GM18508 (cell line): ENCODE measurements around the gene GJB2.

ENCODE experiments used
- ATAC-seq: cut with Tn5 transposase; IDR thresholded peaks from one replicate; pipeline ENCODE4 v1.9.1; 2021; ENCODE audit warnings: moderate number of reproducible peaks; ENCODE audit not compliant: insufficient read depth, unreplicated experiment

Gene GJB2

DNA sequence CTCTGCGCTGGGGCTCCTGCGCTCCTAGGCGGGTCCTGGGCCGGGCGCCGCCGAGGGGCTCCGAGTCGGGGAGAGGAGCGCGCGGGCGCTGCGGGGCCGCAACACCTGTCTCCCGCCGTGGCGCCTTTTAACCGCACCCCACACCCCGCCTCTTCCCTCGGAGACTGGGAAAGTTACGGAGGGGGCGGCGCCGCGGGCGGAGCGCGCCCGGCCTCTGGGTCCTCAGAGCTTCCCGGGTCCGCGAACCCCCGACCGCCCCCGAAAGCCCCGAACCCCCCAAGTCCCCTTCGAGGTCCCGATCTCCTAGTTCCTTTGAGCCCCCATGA, at the start of gene GJB2:
Gene GJB2 (minus strand): TSS at position 103 of the 326 bp plus-strand sequence. CDS start 3,357 bp downstream, outside the sequence.
- ATAC-seq: no peak

DNA sequence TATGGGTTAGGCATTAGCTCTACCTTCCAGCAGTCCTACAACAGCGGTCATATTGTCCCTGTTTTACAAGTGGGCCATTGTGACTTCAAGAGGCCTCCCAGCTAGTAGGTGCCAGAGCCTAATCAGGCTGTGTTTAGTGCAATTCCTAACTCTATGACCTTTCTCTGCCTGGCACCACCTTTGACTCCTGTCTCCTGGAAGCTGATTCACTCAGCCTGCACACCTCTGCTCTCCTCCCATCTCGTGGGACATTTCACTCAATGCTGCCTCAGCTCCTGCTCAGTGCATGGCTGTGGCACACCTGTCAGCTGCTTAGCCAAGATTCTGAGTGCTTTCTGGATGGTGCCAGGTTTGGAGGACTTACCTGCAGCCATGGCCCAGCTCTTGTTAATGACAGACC, 48.9 kb upstream of the GJB2 start:
- no peak for ATAC-seq

DNA sequence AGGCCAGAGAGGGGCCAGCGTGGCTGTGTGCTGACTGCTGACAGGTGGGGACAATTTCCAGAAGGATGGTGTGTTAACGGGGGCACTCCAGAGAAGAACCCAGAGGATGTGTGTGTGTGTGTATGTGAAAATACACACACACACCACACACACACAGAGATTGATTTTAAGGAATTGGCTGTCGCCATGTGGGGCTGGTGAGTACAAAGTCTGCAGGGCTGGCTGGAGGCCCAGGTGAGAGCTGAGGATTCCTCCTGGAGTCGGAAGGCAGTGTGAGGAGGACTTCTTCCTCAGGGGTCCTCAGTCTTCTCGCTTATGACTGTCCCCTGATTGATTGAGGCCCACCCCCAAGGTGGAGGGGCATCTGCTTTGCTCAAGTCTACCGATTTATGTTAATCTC, 47.0 kb upstream of the GJB2 start:
- ATAC-seq: no peak

DNA sequence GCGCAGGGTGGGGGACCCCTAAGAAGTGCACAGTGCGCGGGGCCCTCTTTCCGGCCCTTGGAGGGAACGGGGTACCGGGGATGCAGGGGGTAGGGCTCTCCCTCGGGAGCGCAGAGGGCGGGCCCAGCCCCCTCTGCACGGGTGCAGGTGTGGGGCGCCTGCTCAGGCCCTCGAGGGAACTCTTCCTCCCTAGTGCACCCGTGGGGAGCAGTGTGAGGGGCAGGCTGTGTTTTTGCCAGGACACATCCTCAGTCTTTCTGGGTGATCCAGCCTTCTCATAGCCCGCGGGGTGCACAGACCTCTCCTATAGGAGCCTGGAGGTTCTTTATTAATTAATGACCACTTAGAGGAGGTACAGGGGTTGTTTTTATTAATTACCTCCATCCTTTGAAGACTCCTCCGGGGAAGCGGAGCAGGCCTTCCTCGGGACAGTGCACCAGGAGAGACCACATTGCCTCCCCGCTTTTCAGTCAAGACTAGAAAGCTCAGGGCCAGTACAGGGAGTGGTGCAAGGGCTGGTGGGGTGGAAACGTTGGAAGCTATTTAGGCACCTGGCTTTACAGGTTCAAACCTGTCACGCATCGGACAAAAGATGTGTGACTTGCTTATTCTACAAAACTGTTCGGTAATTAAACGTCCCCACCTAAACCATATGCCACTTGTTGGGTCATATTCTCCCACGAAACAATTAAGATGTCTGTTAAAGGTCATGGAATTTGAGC, 40.0 kb upstream of the GJB2 start:
- no peak for ATAC-seq

DNA sequence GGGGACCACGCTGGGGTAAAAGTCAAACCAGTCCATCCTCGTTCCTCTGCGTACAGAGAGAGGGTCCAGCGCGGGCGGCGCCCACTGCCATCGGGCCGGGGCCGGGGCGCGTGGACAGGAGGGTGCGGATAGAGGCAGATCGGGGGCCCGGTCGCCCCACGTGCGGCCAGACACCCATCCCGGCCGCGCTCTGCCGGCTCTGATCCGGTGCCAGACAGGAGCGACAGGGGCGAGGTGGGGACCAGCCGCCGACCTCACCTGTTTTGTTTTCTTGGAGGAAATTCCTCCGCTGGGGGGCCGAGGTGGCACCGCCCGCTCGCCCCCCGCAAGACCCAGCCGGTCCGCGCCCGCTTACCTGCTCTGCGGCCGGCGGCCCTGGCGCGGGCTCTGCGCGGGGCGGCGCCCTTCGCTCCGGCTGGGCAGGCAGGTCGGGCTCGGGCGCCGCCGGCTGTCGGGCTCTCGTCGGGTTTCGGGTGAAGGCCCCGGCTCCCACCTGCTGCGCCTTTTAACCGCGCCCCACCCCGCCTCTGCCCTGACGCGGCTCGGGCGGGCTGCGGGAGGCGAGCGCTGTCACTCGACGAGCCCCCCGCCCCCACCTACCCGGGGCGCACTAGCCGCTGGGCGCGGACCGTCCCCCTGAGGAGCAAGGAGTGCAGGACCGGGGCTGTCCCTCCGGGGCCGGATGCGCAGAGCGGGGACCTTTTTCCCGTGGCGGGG, 39.3 kb upstream of the GJB2 start, which contains the start of gene GJB6:
Gene GJB6 (minus strand): TSS at position 481 of the 717 bp plus-strand sequence. CDS start 8,839 bp downstream, outside the sequence.
- no peak for ATAC-seq

DNA sequence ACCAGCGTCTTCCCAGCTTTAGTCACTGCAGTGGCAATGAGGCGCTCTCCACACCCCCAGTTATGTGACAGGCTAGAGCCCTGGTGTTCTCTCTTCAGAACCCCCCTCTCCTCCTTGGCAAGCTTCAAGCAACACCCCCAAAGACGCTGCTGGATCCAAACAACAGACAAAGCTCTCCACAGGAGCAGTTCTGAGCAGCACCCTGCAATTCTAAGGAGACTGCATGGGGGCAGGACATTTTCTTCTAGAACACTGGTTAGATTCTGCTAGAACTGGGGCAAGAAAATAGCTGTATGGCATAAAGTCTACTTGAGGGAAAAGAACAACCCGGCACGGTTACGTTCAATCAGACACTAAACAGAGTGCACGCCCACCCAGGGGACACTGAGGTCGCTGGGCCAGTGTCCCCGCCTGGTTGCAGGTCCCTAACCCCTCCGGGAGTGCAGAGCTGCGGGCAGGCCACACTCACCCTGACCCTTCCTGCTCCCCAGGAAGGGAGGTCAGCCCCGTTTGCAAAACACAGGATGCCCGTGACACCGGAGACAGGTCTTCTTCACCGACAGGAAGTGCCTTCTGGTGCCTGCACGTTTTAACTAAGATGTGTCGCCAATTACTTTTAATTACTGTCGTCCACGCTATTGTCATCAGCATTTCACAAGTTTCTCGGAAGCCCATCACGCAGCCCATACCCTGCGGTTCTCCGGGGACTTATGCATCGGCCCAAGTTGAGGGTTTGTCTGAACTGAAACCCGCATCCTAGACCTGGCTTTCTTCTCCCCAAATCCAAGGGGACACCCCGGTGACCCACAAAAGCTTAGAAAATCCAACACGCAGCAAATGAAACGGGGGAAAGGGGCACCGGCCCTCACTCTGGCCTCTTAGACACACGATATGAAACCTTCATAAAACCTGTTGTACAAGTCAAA, 38.4 kb upstream of the GJB2 start:
- no peak for ATAC-seq

DNA sequence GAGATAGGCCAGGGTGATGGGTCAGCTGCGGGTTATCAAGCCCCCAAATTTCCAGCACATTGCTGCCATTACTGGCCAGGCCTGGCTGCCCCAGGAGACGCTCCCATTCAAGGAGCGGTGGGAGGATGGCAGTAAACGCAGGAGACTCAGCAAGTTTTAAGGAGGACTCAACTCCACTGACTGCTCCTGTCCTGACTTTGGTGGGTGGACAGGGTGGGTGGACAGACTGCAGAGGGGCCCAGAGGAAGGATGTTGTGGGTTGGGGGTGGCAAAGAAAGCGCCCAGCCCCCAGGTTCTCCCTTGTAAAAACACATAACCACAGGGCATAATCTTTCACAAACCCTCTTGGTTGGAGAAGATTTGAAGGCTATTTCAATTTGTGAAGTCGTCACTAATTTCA, 35.0 kb upstream of the GJB2 start:
- ATAC-seq: no peak

DNA sequence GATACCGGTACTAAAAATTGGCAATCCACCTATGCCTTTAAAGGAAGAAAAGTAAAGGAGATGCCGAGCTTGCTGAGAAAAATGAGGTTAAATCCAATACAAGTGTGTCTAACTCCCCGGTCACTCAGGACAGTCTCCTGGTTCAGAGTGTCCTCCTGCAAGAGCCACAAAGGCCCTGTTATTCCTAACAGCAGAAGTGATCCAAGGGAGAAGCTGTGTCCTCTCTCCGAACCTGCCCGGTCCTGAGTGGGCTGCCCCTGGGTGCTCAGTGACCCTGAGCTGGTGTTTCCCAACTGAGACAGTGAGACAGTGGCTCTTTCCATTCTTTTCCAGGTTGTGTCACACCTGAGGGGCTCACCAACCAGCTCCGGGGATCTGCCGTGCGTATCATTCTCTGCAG, 34.5 kb upstream of the GJB2 start:
- no peak for ATAC-seq

DNA sequence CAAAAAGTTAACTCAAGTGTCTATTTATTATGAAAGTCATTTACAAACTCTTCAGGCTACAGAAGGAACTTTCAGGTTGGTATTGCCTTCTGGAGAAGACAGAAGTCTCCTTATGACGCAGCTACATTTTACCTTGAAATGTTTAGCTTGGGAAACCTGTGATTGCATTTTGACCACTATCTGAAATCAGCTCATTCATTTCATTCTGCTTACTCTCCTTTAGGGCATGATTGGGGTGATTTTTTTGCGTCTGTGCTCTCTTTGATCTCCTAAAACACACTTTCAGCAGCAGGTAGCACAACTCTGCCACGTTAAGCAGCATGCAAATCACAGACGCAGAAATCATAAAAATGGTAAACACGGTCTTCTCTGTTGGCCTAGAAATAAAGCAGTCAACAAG, 29.8 kb upstream of the GJB2 start:
- no peak for ATAC-seq

DNA sequence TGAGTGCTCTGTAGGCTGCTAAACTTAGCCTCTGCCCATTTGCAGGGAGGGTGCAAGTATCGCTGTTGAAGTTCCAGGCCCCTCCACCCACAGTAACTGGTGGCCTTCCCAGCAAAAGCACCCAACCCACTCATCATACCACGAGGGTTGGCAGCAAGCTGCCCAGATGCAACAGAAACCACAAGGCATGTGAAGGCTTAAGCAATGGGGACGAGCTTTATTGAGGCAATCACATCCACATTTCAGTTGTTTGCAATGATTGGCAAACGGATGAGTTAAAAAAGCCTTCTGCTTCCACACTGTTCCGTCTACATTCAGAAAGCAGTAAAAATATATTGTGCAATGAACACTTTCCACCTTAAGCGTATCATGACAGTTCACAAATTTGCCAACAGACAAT, 29.0 kb upstream of the GJB2 start:
- ATAC-seq: no peak

DNA sequence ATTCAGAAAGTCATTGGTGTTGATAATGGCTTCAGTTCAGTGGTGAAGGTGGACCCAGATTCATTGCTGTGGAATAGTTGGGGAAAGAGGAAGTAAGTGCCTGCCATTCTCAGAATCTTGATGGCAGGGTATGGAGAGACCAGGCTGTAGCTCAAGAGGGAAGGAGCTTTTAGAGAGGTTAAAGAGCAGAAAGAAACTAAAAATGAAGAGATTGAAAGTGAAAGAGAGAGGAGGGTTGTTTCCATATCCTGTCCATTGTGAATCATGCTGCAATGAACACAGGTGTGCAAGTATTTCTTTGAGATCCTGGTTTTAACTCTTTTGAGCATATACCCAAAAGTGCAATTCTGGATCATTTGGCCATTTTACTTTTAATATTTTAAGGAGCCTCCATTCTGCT, 26.8 kb upstream of the GJB2 start:
- peak; percentile 90 for ATAC-seq

DNA sequence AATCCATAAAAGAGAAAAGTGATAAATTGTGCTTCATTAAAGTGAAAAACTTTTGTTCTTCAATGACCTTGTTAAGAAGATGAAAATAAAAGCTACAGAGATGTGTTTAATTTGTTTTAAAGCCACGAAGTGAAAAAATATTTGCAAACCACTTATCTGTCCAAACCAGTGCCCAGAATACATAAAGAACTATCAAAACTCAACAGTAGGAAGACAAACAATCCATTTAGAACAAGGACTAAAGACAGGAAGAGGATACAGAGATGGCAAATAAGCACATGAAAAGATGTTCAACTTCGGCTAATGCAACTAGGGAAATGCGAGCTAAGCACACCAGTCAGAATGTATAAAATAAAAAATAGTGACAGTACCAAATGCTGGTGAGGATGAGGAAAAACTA, 24.4 kb upstream of the GJB2 start:
- ATAC-seq: no peak

DNA sequence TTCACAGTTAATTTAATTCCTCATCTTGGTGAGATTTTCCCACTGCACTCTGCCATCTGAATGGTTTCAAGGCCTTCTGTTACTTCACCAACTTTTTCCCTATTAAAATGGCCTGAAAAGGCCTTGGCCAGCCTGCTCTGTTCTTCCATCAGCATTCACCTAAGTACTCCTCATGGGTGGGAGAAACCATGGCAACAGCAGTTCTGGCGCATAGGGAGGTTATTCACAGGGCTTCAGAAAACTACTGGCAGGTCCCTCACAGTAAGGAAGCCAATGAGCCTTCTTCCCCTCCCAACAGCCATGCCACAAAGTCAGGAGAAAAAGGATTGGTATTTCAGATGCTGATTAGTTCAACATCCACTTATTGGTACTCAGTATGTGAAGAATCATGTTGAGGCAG, 17.2 kb upstream of the GJB2 start:
- ATAC-seq: no peak

DNA sequence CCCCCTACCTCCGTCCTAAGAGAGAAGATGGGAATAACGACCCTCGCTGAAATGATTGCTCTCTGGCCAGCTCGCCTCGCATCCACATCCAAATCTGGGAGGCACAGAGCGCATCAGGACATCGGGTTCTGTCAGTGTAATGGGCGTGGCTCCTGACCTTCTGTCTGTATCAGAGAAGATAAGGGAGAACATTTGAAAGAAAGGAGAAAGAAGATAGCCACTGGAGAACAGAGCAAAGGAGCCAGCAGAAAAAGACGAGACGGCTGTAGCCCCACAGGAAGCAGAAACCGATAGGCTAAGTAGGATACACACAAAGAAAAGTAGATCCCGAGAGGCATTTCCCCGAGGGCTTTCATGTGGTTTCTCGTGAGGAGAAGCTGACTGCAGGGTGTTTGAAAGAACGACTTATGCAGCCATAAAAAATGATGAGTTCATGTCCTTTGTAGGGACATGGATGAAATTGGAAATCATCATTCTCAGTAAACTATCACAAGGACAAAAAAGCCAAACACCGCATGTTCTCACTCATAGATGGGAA, 14.0 kb upstream of the GJB2 start:
- no peak for ATAC-seq

DNA sequence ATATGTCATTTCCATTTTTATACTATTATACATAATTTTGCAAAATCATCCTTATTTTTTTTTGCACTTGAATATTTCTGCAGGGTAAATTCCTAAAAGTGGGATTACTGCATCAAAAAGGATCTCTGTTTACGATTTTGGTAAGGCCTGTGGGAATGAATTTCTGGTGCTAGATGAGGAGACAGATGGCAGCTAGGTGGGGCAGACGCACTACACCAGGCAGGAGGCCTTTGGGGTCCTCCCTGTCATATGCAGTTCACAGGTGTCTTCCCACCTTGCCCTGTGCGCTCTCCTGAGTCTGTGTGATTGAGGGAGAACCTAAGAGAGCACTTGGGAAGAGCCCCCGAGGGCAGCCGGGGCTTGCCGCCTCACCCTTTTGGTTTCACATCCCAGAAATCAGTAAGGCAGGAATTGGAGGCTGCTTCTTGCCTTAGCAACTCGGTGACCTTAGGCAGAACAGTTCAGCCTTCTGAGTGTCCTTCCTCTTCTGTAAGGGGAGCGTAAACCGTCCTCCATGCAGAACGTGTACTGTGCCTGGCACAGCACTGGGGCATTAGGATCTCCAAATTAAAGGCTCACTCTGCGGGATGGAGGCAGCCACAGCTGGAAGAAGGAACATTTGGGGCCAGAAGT, 13.4 kb upstream of the GJB2 start:
- ATAC-seq: no peak

DNA sequence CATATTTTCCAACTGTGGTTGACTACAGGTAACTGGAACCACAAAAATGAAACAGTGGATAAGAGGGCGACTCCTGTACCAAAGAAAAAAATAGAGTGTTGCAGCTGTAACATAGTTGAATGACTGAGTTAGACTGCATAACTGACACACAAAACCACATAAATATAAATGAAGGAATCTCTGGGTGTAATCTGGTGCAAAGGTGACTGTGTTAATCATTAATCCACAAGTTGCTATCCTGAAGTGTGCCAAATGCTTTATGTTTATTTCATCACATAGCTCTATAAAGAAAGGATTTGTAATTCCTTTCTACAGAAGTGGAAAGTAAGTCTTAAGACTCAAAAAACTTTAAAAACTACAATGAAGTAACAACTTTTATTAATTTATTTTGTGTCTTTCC, 6.0 kb upstream of the GJB2 start:
- no peak for ATAC-seq

DNA sequence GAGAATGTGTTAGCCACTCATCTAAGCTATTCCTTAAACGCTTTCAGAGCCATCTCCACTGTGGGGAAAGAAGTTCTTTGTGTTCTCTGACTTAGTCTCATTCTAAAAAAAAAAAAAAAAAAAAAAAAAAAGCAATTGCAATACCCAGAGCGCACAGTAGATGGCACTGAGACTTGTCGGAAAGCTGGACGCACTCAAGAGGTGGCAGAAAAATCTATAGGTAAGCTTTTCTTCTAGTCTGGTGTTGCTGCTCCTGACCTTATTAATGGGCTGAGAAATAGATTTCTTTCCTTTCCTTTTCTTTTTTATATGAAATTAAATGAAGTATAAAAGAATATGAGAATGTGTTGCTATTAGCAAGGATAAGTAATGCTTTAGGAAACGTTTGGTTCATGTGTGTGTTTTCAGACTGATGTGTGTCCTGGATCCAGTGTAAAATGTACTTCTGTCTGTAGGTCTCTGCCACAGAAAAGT, 4.7 kb upstream of the GJB2 start:
- ATAC-seq: no peak

DNA sequence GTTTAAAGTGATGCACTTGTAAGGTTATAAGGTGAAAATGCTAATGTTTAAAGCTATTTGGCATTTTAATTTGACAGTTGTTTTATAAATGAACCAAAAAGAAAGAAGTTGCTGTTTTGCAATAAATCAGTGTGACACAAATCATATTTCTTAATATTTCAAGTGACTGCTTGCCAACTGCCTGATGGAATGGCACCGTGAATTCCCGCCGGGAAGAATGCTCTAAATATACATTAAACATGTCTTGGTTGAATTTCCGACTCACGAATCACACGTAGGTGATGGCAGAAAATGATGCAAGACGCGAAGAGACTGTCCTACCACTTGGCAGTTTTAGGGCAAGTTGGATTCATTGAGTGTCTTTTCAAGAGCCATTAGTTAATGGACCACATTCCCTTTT, 3.1 kb upstream of the GJB2 start:
- ATAC-seq: no peak

DNA sequence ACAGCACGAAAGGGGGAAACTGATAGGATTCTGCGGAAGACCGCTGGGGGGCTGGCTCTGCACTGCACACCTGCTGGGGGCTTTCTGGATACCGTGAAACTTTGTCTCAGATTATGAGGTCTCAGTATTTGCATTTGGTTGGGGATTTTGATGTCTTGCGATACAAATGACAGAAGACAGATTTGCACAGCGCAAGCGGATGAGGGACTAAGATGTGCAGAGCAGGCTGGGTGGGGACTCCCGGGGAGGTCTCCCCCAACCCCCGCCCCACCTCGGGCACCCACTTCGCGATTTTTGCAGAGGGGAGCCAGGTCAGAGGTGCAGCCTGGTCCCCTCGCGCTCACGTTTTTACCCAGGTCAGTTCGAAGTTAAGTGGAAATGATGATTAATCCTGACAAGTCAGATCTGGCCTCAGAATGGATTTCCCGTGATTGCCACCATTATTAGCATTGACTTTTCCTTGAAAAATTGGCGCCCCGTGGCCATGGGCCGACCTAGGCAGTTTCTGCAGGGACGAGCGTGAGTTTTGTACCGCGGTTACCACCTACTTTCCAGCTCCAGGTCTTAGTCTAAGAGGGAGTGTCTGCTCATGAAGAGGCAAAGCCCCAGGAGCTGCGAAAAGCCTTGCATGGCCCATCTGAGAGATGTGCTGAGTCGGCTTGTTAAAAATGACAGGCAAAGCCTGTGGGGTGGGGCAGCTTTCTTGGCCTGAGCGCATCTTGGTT, 1.3 kb upstream of the GJB2 start:
- no peak for ATAC-seq
